Measurements from ENCODE around the gene COL4A2.

DNA sequence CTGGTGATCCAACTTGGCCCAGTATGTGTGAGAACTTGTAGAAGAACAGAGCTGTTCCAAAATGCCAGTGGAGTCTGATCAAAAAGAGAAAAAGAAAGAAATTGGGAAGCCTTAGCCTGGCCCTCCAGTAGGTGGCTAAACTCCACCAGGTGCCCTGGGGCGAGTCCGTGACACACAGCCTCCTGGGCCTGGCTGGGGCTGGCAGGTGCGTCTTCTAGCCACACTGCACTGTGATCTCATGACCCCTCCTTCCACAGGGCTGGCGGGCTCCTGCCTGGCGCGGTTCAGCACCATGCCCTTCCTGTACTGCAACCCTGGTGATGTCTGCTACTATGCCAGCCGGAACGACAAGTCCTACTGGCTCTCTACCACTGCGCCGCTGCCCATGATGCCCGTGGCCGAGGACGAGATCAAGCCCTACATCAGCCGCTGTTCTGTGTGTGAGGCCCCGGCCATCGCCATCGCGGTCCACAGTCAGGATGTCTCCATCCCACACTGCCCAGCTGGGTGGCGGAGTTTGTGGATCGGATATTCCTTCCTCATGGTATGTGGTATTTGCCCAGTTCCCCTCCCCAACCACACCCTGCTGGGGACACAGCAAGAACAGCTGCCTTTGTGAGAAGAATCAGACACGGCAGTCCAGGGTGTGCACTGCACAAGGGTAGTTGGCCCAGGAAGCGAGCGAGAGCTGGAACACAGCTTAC is 200.7 kb downstream of the COL4A2 start:
- TF ChIP-seq, protein P1, sequence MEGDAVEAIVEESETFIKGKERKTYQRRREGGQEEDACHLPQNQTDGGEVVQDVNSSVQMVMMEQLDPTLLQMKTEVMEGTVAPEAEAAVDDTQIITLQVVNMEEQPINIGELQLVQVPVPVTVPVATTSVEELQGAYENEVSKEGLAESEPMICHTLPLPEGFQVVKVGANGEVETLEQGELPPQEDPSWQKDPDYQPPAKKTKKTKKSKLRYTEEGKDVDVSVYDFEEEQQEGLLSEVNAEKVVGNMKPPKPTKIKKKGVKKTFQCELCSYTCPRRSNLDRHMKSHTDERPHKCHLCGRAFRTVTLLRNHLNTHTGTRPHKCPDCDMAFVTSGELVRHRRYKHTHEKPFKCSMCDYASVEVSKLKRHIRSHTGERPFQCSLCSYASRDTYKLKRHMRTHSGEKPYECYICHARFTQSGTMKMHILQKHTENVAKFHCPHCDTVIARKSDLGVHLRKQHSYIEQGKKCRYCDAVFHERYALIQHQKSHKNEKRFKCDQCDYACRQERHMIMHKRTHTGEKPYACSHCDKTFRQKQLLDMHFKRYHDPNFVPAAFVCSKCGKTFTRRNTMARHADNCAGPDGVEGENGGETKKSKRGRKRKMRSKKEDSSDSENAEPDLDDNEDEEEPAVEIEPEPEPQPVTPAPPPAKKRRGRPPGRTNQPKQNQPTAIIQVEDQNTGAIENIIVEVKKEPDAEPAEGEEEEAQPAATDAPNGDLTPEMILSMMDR (IDR thresholded peaks at IDR 0.05), result peak in 5 of 6 experiments; percentile 15 to 60 (median 28)
- TF ChIP-seq POLR2A (IDR thresholded peaks at IDR 0.05) (no peak), POLR2AphosphoS5 (IDR thresholded peaks at IDR 0.05) (peak in 1 of 2 donors; percentile 20)
